Kidney glomerular epithelial cell (primary cell): ENCODE measurements around the gene AQP5.

Experiments used
- DNase-seq: peaks from one replicate; lab custom pipeline; 2025; lab: John Stamatoyannopoulos, UW

The AQP5 gene

DNA sequence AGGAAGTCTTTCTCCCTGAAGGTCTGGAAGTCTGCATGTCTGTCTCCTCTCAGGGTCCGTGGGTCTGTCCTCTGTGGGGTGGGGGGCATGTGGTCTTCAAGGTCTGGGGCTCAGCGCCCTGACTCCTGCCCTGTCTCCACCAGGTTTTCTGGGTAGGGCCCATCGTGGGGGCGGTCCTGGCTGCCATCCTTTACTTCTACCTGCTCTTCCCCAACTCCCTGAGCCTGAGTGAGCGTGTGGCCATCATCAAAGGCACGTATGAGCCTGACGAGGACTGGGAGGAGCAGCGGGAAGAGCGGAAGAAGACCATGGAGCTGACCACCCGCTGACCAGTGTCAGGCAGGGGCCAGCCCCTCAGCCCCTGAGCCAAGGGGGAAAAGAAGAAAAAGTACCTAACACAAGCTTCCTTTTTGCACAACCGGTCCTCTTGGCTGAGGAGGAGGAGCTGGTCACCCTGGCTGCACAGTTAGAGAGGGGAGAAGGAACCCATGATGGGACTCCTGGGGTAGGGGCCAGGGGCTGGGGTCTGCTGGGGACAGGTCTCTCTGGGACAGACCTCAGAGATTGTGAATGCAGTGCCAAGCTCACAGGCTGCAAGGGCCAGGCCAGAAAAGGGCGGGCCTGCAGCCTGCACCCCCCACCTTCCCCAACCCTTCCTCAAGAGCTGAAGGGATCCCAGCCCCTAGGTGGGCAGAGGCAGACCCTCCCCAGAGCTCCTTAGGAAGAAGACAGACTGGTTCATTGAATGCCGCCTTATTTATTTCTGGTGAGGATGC is 3.4 kb downstream of the AQP5 start:
- DNase-seq, result no peak

DNA sequence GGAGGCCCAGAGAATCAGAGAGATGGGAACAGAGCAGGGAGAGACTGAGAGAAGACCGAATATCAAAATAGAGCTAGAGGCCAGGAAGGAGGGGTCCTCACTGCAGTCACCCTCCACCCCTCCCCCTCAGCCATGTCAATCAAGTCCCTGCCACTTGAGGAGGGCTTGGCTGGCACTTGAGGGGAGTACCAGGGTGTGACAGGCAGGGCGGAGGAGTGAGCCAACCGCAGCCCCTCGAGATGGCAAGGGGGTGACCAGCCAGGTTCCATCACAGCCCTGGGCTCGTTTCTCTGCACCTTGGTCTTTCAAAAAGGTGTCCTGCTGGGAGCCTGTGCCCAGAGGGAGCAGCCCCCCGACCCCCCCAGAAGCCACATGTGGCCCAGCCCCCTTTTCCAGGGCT is 4.2 kb downstream of the AQP5 start:
- DNase-seq, result no peak

DNA sequence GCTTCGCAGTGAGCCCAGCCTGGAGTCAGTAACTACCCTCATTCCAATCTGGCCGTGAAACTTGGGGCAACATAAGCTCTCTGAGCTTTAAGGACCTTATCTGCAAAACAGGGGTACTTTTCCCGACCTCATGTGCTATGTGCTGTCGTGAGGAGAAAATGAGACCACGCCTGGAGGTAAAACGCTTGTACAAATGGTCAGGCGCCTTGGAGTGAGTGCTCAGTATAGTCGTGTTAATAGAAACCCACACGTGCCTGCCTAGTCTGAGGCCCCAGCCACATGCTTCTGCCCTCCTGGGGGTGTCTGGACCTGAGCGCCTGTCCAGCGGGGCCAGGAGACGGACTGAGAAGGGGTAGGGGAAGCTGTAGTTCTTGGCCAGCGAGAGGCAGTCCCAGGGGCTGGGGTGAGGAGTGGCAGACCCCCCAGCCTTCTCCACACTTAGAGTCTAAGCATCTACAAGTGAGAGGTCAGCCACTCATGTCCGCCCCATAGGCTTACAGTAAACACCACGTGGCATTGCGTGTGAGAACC is 4.9 kb downstream of the AQP5 start:
- no peak for DNase-seq

DNA sequence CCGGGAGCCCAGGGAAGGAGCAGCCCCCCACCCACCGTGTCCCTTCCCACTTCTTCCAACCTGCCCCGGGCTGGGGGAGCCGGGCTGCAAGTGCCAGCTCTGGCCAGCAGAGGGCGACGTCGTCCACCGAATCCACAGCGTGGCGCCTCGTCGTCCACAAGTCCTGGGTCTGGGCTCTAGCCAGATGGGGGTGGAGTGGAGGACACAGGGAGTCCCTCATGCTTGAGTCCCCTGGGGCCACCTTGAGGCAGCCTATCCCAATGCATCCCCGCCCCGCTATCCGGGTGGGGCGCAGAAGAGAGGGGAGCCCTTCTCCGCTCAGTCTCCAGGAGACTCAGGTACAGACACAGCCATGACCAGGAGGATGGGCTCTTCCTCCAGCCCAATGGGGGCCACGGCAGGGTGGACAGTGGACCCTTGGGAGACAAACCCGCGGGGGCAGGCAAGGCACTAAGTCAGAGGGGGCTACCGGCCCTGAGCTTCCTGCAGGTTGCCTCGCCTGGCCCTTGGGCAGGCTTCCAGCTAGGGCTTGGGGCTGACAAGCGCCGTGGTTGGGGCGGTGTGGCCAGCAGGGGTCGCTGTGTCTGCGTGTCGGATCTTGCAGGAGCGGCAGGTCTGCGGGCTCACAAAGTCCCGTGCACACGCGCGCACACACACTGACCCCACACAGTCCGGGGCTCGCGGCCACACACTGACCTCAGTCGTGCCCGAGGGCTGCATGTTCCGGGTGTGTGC is 5.5 kb downstream of the AQP5 start:
- DNase-seq, result peak; percentile 72

DNA sequence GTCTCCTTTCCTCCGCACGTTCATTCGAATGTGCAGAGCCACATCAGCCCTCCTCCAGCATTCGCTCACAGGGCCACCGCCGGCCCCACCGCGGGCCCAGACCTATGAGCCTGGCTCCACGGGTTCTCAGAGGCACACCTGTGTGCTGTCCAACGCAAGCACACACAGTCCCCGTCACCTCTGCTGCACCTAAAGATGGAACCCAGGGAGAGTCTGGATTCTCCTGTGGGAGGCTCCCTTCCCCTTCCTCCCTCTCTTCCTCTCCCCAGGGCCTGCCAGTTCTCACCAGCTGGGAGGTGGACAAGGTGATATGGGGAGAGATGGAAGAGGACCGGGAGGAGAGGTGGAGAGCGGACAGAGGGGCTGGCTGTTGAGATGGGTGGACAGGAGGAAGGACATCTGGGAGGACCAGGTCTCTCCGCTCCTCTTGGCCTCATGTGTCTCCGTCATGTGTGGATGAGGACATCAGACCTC is 6.1 kb downstream of the AQP5 start:
- DNase-seq, result no peak

DNA sequence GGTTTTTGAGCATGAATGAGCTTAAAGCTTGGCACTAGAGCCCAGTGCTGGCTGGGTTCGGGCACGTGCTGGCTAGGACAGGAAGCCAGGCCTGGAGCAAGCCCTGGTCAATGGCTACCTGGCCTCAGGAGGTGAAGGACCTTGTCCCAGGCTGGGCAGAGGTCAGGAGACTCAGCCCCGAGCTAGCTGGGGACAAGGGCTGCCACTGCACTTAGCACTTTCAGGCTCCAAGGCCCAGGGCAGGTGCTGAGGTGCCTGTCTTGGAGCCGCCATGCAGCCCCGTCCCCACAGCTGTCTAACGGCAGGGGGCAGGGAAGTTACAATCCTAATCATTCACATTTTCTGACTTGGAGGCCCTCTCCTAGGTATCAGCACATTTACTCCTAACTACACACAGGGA is 6.8 kb downstream of the AQP5 start:
- DNase-seq, result no peak

DNA sequence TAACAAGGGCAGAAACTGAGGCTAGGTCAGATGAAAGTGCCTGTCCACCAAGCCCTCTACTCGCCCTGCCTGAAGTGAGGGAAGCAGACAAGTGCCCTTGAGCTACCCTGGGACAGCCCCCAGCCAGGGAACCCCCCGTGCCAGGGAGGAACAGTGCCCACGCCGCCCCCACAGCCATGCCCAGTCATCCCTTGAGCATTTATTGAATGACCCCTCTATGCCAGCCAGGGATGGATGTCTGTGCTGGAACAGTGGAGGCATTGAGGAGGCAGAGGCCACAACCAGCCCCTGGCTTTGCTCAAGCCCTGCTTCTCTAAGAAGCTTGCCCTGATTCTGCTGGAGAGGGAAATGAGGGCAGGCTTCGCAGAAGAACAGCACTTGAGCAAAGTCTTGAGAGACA is 7.4 kb downstream of the AQP5 start:
- no peak for DNase-seq

DNA sequence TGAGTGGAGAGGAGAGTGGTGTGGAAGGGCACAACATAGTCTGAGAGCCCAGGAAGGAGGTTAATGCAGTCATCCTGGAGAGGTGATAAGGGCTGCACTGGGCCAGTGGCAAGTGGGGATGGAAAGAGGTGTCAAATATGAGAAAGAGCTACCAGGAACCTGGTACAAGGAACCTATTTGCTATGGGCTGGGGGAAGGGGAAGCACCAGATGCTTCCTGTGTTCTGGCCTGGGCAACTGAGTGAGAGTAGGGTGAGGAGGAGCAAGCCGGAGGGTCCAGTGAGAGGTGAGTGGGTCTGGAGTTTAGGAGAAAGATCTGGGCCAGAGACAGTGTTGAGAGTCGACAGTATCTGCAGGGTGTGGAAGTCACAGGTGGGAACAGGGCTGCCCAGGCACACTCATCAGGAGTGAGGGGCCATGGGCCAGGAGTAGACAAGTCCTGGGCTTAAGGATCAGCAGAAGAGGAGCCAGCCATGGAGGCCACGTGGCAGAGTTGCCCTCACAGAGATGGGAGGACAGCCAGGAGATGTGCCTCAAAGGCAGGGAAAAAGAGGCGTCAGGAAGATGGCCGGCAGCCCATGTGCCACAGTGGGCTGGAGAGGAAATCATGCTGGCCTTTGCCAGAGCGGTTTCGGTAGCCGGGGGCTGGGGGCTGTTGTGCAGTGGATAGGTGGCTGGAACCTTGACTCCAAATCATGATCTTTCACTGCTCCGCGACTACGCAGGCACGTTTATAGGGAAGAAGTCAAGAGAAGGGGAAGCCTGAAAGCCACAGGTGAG is 8.2 kb downstream of the AQP5 start:
- no peak for DNase-seq

DNA sequence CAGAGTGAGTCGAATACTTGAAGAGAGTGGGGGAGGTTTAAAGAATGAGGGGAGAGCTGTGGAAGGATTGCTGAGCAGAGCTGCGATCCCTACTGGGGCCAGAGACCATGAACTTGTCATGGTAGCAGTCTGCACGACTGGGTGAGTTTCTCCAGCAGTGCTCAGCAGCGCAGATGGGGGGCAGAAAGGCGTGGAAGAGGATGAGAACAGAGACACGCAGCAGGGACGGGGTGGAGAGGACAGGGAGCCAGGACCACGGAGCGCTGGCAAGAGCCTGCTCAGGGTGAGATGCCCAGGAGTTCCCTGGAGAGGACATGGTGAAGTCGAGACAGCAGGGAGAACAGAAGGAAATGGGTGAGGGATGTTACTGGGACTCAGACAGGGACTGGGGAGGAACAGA is 9.0 kb downstream of the AQP5 start:
- no peak for DNase-seq

DNA sequence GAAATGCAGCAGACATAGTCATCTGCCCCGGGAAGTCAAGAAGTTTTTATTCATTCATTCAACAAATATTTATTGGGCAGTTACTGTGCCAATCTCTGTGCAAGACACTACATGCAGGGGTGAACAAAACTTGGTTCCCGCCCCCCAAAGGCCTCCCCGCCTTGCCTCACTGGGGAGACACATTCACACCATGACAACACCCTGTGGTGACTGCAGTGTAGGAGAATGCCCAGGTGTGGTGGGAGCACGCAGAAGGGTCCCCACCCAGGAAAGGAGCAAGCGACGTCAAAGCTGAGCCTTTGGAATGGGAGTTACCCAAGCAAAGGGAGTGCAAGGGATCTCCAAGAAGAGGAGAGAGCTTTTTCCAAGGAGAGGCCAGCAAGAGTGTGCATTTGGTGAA is 9.5 kb downstream of the AQP5 start:
- no peak for DNase-seq

DNA sequence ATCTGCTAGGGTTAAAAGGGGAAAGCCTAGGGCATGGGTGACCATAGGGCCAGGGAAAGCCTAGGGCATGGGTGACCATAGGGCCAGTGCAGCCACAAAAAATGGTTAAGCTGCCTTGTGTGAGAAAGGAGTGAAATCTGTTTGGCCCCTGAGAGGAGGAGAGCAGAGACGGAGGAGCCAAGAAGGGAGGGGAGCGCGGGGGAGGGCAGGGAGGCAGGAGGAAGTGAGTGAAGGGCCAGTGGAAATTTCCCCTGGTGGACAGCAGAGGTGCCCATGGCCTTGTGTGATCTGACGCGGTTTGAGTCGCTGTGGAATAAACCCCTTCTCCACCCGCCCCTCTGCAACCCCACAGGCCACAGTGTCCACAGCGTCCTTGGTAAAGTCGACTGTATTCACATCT is 10.5 kb downstream of the AQP5 start:
- no peak for DNase-seq

DNA sequence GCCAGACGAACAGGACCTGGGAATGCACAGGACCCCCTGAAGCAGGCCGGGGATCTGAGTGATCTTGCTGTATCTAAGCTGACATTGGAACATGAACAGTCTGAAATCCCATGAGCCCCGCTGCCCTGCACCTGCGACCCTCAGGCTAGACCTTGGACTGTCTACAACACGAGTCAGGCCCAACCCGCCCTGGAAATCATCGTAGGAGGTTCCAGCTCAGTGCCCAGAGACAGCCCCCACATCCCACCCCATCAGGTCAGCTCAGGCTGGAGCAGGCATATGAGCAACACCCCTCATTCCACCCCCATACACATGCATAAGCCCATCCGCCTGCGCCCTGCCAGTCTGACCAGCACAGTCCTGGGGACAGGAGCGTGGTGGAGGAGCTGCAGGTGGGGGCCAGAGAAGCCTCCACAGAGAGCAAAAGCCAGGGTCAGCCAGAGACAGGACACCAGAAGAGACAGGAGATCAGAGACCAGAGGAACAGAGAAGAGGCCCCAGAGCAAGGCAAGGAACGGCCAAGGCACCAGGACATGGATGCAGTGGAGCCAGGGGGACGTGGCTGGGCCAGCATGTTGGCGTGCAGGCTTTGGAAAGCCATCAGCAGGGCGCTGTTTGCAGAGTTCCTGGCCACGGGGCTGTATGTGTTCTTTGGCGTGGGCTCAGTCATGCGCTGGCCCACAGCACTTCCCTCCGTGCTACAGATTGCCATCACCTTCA is 11.1 kb downstream of the AQP5 start, which contains the start of gene AQP6:
TSS of gene AQP6 (plus strand) at position 307 of the 720 bp plus-strand sequence. CDS start at position 534, 227 bp downstream.
- DNase-seq, result no peak

DNA sequence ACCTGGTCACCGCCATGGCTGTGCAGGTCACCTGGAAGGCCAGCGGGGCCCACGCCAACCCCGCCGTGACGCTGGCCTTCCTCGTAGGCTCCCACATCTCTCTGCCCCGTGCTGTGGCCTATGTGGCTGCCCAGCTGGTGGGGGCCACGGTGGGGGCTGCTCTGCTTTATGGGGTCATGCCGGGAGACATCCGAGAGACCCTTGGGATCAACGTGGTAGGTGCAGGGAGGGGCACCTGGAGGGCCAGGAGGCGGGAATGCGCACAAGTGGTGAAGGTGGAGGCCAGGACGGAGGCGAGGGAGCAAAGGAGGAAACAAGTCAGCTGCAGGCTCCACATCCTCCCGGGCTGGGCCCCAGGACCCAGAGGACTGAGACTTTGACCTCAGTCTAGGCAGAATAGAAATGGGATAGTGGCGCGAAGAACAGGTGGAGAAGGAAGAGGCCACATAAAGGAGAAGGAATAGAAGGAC is 11.7 kb downstream of the AQP5 start:
- DNase-seq, result no peak

DNA sequence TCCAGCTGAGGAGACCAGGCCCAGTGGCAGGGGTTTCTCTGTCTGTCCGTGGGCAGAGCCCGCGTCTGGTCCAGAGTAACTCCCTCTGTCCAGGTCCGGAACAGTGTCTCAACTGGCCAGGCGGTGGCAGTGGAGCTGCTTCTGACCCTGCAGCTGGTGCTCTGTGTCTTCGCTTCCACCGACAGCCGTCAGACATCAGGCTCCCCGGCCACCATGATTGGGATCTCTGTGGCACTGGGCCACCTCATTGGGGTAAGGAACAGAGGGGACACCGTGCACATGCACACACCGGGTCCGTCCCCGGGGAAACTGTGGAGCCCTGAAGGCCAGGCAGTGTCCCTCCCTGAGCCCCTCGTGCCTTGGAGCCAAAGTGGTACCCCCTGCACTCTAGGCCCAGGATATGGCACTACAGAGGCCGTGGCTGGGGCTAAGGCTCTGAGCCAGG is 12.6 kb downstream of the AQP5 start:
- DNase-seq, result peak; percentile 32

DNA sequence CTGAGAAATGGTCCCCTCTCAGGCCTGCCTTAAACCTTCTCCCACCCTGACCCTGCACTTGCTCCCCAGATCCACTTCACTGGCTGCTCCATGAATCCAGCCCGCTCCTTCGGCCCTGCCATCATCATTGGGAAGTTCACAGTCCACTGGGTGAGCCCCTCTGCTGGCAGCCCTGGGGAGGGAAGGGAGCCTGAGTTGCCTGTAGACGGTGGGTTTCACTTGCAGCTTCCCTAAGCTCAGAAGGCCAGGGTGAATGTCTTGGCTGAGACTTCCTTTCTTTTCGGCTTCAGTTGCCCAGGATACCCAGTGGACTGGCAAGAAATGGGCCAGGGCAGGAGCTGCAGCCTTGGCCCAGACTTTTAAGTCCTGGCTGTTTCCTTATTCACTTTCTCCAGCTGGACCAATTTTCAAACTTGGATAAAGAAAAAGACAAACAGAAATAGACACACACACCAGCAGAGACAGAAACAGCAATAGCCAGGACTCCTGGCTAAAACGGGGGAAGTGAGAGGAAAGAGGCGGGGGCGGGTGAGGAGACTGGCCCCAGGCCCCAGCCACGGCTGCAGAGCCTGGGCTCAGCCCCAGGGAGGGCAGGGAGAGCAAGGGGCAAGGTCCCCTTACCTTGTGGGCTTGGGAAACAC is 13.1 kb downstream of the AQP5 start:
- no peak for DNase-seq

DNA sequence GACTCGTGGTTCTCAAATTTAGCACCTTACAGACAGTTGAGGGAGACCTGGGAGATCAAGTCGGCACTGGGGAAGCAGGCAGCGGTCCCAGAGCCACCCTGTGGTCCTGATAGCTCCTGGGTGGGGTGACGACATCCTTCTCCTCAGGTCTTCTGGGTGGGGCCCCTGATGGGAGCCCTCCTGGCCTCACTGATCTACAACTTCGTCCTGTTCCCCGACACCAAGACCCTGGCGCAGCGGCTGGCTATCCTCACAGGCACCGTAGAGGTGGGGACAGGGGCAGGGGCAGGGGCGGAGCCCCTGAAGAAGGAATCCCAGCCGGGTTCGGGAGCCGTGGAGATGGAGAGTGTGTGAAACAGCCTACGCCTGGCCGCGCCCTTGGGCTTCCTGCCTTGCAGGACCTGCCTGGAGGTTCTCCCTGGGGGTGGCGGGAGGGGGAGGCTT is 13.7 kb downstream of the AQP5 start:
- DNase-seq, result no peak

DNA sequence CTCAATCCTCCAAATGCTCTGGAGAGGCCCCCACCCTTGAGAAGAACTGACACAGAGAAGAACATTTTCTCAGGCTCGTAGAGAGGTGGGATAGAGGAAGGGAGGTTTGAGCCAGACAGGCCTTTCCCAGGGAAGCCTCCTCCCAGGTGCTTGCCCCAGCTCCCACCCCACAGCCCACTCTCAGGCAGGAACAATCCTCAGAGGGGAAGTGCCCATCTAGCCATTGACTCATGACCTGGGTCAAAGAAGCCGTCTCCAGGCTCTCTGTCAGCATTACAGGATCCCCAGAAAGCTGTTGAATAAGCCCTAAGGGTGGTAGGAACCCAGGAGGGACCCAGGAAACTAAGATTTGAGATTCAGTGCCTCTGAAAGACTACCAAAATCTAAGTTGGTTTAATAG is 14.9 kb downstream of the AQP5 start:
- DNase-seq, result no peak

DNA sequence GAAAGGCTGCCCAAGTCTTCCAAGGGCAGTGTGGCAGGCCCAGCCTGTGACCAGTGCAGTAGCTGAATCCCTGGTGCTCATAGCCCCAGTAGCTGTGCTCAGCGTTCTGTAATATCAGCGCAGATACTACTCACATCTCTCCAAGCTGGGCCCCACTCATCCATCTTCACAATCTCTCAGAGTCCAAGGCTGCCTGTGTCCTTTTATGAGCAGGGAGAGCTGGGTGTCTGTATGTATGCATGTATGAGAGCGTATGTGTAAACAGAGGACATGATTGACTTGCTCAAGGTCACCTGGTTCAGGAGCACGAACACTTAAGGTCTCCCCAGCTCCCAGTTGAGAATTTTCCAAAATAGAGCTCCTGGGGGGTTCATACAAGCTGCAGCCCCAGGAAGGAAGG is 16.5 kb downstream of the AQP5 start:
- no peak for DNase-seq

DNA sequence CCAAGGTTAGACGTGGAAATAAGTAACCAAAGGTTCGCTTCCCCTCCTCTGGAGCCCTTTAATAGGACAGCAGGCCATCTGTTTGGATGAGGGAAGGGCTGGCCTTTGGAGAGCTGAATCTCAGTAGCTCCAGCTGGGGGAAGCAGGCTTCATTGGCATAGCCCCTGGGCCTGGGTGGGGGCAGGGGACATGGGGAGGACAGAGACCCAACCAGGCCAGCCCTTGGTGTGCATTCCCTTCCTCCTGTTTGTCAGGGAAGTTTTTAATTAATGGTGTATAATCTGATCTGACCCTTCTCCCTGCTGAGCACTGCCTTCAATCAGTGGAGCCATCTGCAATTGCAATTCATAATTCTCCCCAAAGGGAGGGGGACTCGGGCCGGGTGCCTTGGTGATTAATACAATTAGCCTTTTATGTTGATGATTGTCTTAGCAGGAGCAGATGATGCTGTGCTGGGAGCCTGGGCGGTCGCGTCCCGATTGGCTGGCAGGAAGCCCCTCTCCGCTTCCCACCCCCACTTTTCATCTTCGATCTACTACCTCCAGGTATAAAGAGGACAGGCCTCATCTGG is 17.4 kb downstream of the AQP5 start:
- DNase-seq, result no peak

DNA sequence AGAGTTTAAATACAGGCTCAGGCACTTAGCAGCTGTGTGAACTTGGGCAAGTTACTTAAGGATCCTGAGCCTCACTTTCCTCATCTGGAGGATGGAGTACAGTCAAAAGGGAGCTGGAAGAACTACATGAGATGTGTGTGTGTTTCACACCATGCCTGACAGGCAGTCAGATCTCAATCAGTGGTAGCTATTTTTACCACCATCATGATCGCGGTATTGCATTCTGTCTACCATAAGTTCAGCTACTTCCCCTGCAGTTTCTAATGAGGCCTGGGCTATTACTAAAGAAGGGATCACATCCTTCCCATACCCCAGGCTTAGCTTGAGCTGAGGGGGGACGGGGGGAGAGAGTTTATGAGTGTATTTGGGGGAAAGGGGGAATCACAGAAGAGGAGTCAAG is 18.1 kb downstream of the AQP5 start:
- DNase-seq, result no peak
